BE2C (cell line): ENCODE results near the gene ATG101. TPM values are rescaled to one million over a fixed set of nuclear protein-coding genes. Genes with fewer than 3 reads are reported as not detected.

Experiments used
- DNase-seq: peaks from one replicate; pipeline ENCODE4 v3.0.0-alpha.2; 2020
- H3K27me3 ChIP-seq: fragments of 250-450 bp; sonication (Bioruptor Pico); 2 replicates; pipeline ENCODE4 v1.5.1; 2020; ENCODE audit warnings: mild to moderate bottlenecking
- H3K36me3 ChIP-seq: fragments of 250-450 bp; sonication (Bioruptor Pico); 2 replicates; pipeline ENCODE4 v1.5.1; 2020; ENCODE audit warnings: mild to moderate bottlenecking
- H3K4me1 ChIP-seq: fragments of 250-450 bp; sonication (Bioruptor Pico); 2 replicates; pipeline ENCODE4 v1.5.1; 2020
- H3K4me3 ChIP-seq: 2 replicates; pipeline ENCODE4 v1.5.1; 2011; ENCODE audit warnings: low read depth, low read length
- H3K9me3 ChIP-seq: fragments of 250-450 bp; sonication (Bioruptor Pico); 2 replicates; pipeline ENCODE4 v1.5.1; 2020
- polyA plus RNA-seq: library from polyadenylated mRNA; unstranded; fragments of >200 nt; gene quantifications from one replicate; pipeline ENCODE4 v1.2.1, GENCODE V29; 2012; ENCODE audit warnings: low read depth, missing spikeins; ENCODE audit not compliant: insufficient read length, insufficient read depth
- TF ChIP-seq, protein P1 (sequence below): IDR thresholded peaks from 2 replicates; pipeline ENCODE4 v1.5.1; 2012; ENCODE audit warnings: mild to moderate bottlenecking, low read depth, low read length

Gene ATG101, protein sequence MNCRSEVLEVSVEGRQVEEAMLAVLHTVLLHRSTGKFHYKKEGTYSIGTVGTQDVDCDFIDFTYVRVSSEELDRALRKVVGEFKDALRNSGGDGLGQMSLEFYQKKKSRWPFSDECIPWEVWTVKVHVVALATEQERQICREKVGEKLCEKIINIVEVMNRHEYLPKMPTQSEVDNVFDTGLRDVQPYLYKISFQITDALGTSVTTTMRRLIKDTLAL
- polyA plus RNA-seq: 337 TPM

DNA sequence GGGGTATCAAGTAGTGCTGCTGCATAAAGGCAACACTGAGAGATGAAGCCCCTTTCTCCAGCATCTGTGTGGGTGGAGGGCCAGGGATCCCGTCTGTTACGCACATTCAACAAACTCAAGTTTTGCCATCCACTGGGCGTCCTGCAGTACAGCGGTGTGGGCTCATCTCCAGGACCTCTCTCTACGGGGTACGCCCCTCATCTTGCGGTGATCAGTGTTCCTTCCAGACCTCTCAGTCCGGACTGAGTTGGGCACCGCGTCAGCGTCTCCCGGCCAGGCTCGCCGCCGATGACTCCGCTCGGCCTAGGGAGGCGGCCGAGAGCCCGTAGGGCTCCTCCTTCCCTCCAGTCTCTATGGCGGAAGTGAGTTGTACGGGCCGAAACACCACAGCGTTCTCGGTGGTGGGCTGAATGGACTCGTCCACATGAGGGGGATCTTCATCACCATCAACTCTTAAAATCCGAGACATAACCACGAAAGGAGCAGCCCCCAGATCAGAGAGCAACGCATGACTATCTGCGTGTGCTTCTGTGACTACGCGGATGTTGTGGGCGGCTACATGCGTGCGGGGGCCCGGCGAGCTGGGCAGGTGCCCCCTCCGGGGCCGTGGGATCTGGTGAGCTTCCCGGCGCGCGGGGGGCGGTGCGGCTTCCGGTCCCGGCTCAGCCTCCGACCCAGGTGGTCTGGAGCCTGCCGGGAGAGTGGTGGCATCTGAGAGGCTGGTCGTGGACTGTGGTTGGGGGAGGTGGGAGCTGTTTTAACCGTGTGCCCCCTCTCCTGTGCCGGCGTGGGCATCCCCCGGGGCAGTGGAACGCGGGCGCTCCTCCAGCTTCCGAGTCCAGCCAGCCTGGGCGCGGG is at the start of gene ATG101:
ATG101 (plus strand) TSS at position 652 of the 858 bp plus-strand sequence. CDS start 3,673 bp downstream, outside the sequence.
- DNase-seq: peak; percentile 94

DNA sequence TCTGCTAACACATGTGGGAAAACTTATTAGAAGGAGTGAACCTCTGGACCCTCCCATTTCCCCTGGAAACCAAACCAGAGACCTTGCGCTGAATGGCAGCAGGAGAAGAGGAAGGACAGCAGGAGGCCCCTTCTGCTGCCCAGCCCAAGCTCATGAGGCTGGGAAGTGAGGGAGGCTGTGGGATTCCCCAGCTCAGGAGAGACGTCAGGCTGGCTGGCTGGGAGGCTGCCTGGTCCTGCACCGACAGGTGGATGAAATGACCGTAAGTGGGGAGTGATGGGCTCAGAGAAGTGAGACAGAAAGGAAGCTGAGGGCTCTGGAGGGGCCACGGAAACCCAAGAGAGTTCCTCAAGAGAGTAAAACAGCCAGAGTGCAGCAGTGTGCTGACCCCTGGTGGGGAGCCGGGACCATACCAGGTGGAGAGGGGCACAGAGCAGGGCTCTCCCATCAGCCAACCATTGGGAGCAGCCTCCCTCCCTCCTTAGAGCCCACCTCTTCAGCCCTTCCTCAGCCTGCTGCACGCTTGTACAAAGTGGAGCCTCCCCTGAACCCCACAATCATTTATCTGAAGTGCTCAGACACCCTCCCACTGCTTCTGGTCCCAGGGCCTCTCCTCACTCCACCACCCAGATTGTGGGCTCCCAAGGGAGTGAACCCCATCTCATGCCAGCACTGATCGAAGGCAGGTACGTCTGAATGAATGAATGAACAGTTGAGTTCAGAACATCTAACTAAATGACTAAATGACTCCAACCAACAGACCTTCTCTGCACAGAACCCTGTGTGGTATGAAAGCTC is 49.0 kb upstream of the ATG101 start:
- H3K36me3 ChIP-seq: no peaks in the 10 kb centered on the region
- DNase-seq: peak; percentile 87
- TF ChIP-seq, protein P1, sequence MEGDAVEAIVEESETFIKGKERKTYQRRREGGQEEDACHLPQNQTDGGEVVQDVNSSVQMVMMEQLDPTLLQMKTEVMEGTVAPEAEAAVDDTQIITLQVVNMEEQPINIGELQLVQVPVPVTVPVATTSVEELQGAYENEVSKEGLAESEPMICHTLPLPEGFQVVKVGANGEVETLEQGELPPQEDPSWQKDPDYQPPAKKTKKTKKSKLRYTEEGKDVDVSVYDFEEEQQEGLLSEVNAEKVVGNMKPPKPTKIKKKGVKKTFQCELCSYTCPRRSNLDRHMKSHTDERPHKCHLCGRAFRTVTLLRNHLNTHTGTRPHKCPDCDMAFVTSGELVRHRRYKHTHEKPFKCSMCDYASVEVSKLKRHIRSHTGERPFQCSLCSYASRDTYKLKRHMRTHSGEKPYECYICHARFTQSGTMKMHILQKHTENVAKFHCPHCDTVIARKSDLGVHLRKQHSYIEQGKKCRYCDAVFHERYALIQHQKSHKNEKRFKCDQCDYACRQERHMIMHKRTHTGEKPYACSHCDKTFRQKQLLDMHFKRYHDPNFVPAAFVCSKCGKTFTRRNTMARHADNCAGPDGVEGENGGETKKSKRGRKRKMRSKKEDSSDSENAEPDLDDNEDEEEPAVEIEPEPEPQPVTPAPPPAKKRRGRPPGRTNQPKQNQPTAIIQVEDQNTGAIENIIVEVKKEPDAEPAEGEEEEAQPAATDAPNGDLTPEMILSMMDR: peak; percentile 96
- H3K4me3 ChIP-seq: no peak overlapping the region
- H3K27me3 ChIP-seq: no peaks in the 10 kb centered on the region
- peaks cover 2% of the 10 kb centered on the region; the same call in 1 of the 2 replicates for H3K4me1 ChIP-seq
- no peaks in the 10 kb centered on the region for H3K9me3 ChIP-seq

More for the DNA sequence above, at the start of gene ATG101:
- Histone ChIP-seq H3K9me3 (no peaks in the 10 kb centered on the region), H3K36me3 (peaks cover 14% of the 10 kb centered on the region), H3K4me3 (peak within 1 kb of the TSS; percentile 98), H3K27me3 (no peaks in the 10 kb centered on the region), H3K4me1 (peaks cover 15% of the 10 kb centered on the region)
- TF ChIP-seq, protein P1: peak; percentile 75

DNA sequence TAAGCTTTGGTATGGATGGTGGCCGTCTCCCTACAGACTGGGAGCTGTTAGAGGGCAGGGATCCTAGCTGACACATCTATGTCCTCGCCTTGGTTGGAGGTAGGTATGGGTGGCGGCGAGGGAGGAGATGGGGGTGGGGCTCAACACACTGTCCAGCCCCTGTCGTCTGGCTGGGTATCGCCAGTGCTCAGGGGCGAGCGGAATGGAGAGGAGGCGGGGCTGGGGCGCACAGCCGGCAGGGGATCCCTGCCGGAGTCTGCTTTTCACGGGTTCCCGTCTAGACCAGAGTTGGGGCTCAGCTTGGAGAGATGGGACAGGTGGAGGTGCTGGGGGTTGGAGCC is 47.0 kb upstream of the ATG101 start:
- Histone ChIP-seq H3K4me3 (peak overlapping the region; percentile 50), H3K4me1 (peaks cover 7% of the 10 kb centered on the region)

DNA sequence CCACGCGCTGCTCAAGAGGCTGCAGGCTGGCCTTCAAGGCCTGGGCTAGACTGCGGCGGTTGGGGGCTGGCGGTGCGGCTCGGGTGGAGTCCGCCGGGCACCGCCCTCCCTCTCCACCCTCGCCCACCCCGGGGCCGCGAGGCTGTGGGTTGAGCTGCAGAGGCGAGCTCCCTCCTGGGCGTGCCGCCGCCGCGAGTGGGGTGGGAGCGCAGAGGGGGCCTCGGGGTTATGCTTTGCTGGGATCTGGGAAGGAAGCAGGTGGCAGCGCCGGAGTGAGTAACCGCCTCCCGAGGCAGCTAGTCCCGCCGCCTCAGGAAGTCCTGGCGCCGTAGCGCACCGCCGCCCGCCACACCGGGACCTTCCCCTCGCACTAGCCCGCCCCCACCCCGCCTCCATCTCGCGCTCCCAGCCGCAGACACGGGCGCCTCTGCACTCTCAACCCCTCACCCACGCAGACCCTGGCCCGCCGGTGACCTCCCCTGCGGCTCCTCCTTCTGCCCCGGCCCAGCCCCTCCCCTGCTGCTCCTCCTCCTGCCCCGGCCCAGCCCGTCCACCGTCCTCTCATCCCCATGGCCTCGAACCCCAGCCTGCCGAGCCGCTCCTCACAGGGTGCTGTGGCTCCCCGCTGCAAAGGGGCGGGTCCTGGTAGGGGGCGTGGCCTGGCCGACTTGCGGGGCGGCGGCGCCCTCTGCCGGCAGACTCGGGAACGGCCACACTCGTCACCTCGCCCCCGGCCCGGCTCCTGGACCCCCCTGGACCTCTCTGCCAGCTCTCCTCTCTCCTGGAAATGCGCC is 46.4 kb upstream of the ATG101 start:
- no peaks in the 10 kb centered on the region for H3K36me3 ChIP-seq
- H3K4me1 ChIP-seq: peaks cover 7% of the 10 kb centered on the region
- TF ChIP-seq, protein P1: peak; percentile 84
- no peaks in the 10 kb centered on the region for H3K27me3 ChIP-seq
- H3K9me3 ChIP-seq: no peaks in the 10 kb centered on the region
- peak; percentile 94 for DNase-seq
- H3K4me3 ChIP-seq: peak overlapping the region; percentile 50

More for the DNA sequence above, 47.0 kb upstream of the ATG101 start:
- Histone ChIP-seq H3K27me3 (no peaks in the 10 kb centered on the region), H3K9me3 (no peaks in the 10 kb centered on the region), H3K36me3 (no peaks in the 10 kb centered on the region)
- DNase-seq: no peak
- TF ChIP-seq, protein P1: no peak

DNA sequence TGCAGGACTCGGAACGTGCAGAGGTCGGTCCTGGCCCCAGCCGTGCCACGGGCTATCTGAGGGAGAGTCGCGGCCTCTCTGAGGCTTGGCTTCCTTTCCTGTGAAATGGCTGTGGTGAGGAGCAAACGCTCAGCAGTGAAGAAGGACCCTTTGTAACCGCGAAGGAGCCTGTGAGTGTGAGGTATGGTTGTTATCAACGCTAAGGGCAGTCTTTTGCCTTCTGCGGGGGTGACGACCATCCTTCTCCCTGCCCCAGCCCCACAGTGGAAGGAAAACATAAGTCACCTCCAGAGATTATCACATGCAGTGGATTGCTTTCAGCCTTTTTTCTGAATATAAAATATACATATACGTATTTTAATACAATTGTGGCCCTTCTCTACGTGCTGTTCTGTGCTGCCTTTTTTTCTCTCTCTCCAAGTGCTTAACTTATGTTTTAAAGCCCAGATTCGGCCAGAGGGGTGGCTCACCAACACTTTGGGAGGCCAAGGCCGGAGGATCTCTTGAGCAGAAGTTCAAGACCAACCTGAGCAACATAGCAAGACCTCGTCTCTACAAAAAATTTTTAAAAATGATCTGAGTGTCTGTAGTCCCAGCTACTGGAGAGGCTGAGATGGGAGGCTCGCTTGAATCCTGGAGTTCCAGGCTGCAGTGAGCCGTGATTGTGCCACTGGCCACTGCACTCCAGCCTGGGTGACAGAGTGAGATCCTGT is 45.6 kb upstream of the ATG101 start:
- H3K36me3 ChIP-seq: no peaks in the 10 kb centered on the region
- TF ChIP-seq, protein P1: no peak; the same call in 1 of the 2 replicates
- H3K9me3 ChIP-seq: no peaks in the 10 kb centered on the region
- no peak for DNase-seq
- H3K27me3 ChIP-seq: no peaks in the 10 kb centered on the region
- H3K4me3 ChIP-seq: peak overlapping the region; percentile 50
- H3K4me1 ChIP-seq: peaks cover 8% of the 10 kb centered on the region
